Heart left ventricle (tissue), 16 donors: ENCODE measurements around the gene OPHN1. TPM values are rescaled to one million over a fixed set of nuclear protein-coding genes. Genes with fewer than 3 reads are reported as not detected.
A peak's percentile ranks its signal among the peaks of the same experiment; 100 is the strongest.

Experiments used
- ATAC-seq, 4 donors: fragments of 200-7000 bp; cut with Tn5 transposase; one replicate each; pipeline ENCODE4 v1.9.1; 2020 to 2022; ENCODE audit warnings: moderate library complexity in 4 of 4, mild to moderate bottlenecking in 3 of 4, moderate number of reproducible peaks in 1 of 4
- DNase-seq, 5 donors: peaks; one replicate each; pipeline ENCODE4 v3.0.0-alpha.2; 2020
- H3K27ac ChIP-seq, 12 donors: fragments of 200-600 bp; sonication (generic) in 4 of 12; one replicate each; pipeline versions ENCODE4 v1.5.0 to v1.8.0; 2016 to 2022; ENCODE audit warnings: mild to moderate bottlenecking in 2 of 12
- H3K27me3 ChIP-seq, 9 donors: fragments of 200-600 bp; sonication (generic) in 2 of 9; one replicate each; pipeline versions ENCODE4 v1.5.1 to v1.8.0; 2016 to 2022; ENCODE audit warnings: mild to moderate bottlenecking in 3 of 9
- H3K36me3 ChIP-seq, 9 donors: fragments of 200-600 bp; sonication (generic) in 2 of 9; one replicate each; pipeline versions ENCODE4 v1.5.0 to v1.8.0; 2018 to 2022; ENCODE audit warnings: mild to moderate bottlenecking in 2 of 9
- H3K4me1 ChIP-seq, 12 donors: fragments of 200-600 bp; sonication (generic) in 4 of 12; one replicate each; pipeline versions ENCODE4 v1.5.0 to v1.8.0; 2016 to 2022; ENCODE audit warnings: mild to moderate bottlenecking in 3 of 12
- H3K4me3 ChIP-seq, 12 donors: fragments of 200-600 bp; sonication (generic) in 4 of 12; one replicate each; pipeline versions ENCODE4 v1.5.0 to v1.8.0; 2017 to 2022; ENCODE audit warnings: mild to moderate bottlenecking in 9 of 12, moderate library complexity in 4 of 12
- H3K9me3 ChIP-seq, 12 donors: fragments of 200-600 bp; sonication (generic) in 4 of 12; one replicate each; pipeline versions ENCODE4 v1.5.0 to v1.8.0; 2016 to 2022; ENCODE audit warnings: mild to moderate bottlenecking in 1 of 12
- POLR2A ChIP-seq, 2 donors: fragments of 450-650 bp; IDR thresholded peaks; one replicate each; pipeline ENCODE4 v1.6.1; 2017; ENCODE audit warnings: antibody characterized with exemption in 2 of 2, mild to moderate bottlenecking in 2 of 2, moderate library complexity in 2 of 2
- WGBS, 4 donors: extraction: QIAGEN DNeasy Blood & Tissue Kit in 2 of 4; methylation state at CpG; one replicate each; pipeline versions ENCODE4 v1.1.5 to v1.1.7; 2013 to 2018; 5-methylcytosine and 5-hydroxymethylcytosine counted together
- intact Hi-C, 10 donors: fragments of 100-400 bp; cut with DNase I; formaldehyde crosslinking; loops; one replicate each; pipeline versions ENCODE4 v1.11.1 to v1.14.2; 2022
- polyA plus RNA-seq, 2 donors: library from polyadenylated mRNA; stranded (reverse); fragments of 200-250 nt; gene quantifications; one replicate each; pipeline ENCODE4 v1.2.3, GENCODE V29; 2013
- total RNA-seq, 9 donors: library from RNA; depleted of rRNA in 2 of 9; stranded (reverse); fragments of >200 nt in 2 of 9; fragmentation: NEBNext Ultra II Directional in 3 of 9; extraction: Animal tissue kit (Norgen Biotek cat#: 25700) in 3 of 9; gene quantifications; one replicate each; pipeline versions ENCODE4 v1.1.0 to v1.2.4, GENCODE V29; 2016 to 2023
- TF ChIP-seq, protein P1 (sequence below), 12 donors: fragments of 200-600 bp; sonication (generic) in 4 of 12; IDR thresholded peaks; one replicate each; pipeline versions ENCODE4 v1.5.0 to v1.8.0; 2018 to 2022; ENCODE audit warnings: antibody characterized with exemption in 12 of 12, mild to moderate bottlenecking in 5 of 12
- donor health status: ischemic (EF 13 %, LVEDD 7.1; RV severe dilation, severe dysfunction).
- donor health status: healthy with polysubstance abuse.
- donor health status: DM: no; HTN: yes; CAD: no.
- donor health status: DM: no; HTN: no; CAD: no.
- donor health status: ischemic (EF 25% LVEDD 6.9; RV normal size, moderate dysfunction).
- donor health status: ischemic (EF 25% LVEDD 5.7; RV mildly dilated, moderate dysfunction).
- donor health status: healthy.
- donor health status: DM: yes; HTN: yes; CAD: no.
- donor health status: ischemic (EF 35%, LVEDD 5.7; RV mildly dilated, moderate dysfunction).
- donor health status: nonischemic (EF 11% LVEDD 7.7; RV severe dilation, severe dysfunction).
- donor health status: DM: yes; HTN: yes; CAD: no.
- donor health status: PGD.
- donor health status: ischemic (EF 29% LVEDD 5.4; RV normal size, mild dysfunction).
- donor health status: nonischemic (EF 23%, LVEDD 6.1; RV moderate dilation, normal function).

The OPHN1 gene
- total and polyA plus RNA-seq, 11 donors, result 0.95 to 9.6 (median 5.7) TPM

DNA sequence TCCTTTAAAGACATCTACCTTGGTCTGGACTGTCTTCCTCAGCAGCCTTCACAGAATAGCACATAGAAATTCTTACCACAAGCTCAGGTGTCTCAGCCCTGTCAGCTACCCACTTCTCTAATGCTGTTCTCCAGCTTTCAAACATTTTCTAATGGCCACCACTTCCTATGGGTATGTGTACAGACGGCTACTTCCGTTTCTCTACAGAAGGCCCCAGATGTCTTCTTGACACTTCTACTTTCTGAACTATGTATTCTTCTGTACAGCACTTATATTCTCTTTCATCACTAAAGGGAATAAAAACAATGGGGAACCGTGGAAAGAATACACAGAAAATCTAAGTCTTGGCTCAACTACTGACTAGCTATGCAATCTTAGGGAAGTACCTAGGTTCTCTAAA lies 13.3 kb downstream of the OPHN1 start:
- no peaks in the 10 kb centered on the region for H3K36me3 ChIP-seq
- no peak for TF ChIP-seq POLR2A (IDR thresholded peaks at IDR 0.05)
- TF ChIP-seq, protein P1, sequence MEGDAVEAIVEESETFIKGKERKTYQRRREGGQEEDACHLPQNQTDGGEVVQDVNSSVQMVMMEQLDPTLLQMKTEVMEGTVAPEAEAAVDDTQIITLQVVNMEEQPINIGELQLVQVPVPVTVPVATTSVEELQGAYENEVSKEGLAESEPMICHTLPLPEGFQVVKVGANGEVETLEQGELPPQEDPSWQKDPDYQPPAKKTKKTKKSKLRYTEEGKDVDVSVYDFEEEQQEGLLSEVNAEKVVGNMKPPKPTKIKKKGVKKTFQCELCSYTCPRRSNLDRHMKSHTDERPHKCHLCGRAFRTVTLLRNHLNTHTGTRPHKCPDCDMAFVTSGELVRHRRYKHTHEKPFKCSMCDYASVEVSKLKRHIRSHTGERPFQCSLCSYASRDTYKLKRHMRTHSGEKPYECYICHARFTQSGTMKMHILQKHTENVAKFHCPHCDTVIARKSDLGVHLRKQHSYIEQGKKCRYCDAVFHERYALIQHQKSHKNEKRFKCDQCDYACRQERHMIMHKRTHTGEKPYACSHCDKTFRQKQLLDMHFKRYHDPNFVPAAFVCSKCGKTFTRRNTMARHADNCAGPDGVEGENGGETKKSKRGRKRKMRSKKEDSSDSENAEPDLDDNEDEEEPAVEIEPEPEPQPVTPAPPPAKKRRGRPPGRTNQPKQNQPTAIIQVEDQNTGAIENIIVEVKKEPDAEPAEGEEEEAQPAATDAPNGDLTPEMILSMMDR (IDR thresholded peaks at IDR 0.05), result no peak
- H3K4me3 ChIP-seq, result no peak overlapping the region
- no peak for DNase-seq
- H3K4me1 ChIP-seq, result peaks cover 0 to 19% (median 7%) of the 10 kb centered on the region in 12 donors
- ATAC-seq, result peak in 1 of 4 donors; percentile 30
- no peaks in the 10 kb centered on the region for H3K27me3 ChIP-seq
- H3K9me3 ChIP-seq, result no peaks in the 10 kb centered on the region
- intact Hi-C loops, result no loop called here
- WGBS, 4 donors, result 46 to 62% (median 56%) methylated on average over 3 of the region's 3 CpGs
- H3K27ac ChIP-seq, result no peak overlapping the region

DNA sequence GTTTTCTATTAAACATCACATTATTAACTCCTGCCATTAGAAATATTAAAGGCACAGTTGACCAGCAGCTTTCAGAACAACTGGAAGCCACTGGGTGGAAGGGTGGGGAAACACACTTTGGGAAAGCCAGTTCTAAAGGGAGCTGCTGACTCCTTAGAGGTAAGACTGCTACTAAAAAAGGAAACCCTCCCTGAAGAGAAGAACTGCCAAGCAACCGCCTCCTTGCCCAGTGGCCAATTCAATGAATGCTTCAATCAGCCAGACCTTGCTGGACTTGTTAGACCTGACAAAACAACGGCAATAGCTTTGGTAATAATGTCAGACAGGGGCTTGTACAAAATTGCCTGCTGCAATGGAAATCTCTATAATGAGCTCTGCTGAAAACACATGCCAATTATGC lies 15.6 kb downstream of the OPHN1 start:
- peaks cover 0 to 31% (median 12%) of the 10 kb centered on the region in 12 donors for H3K4me1 ChIP-seq
- no peak for ATAC-seq
- H3K27ac ChIP-seq, result no peak overlapping the region
- H3K9me3 ChIP-seq, result no peaks in the 10 kb centered on the region
- DNase-seq, result no peak
- H3K36me3 ChIP-seq, result no peaks in the 10 kb centered on the region
- intact Hi-C loops, result no loop called here
- TF ChIP-seq POLR2A (IDR thresholded peaks at IDR 0.05), result no peak
- TF ChIP-seq, protein P1 (IDR thresholded peaks at IDR 0.05), result no peak
- 60 to 82% (median 70%) methylated on average over 2 of the region's 2 CpGs for WGBS, 4 donors
- no peak overlapping the region for H3K4me3 ChIP-seq
- H3K27me3 ChIP-seq, result no peaks in the 10 kb centered on the region

DNA sequence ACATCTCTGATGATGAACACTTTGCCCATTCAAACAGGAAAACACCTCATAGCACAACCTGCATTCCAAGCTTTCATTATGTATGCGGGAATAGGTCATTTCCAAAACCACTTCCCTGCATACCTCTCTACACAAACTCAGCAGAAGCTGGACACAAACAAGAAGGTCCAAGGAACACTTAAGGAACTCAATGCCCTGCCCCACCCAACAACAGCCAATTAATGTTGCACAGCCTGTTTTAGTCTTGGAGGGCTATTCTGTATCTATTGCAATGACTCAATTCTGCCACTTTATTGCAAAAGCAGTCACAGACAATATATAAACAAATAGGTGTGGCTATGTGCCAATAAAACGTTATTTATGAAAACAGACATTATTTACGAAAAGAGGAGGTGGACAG lies 16.7 kb downstream of the OPHN1 start:
- no peak overlapping the region for H3K27ac ChIP-seq
- TF ChIP-seq, protein P1 (IDR thresholded peaks at IDR 0.05), result no peak
- TF ChIP-seq POLR2A (IDR thresholded peaks at IDR 0.05), result no peak
- DNase-seq (no peak), ATAC-seq (no peak)
- WGBS, 4 donors, result 49 to 68% (median 63%) methylated on average over 3 of the region's 3 CpGs
- H3K4me1 ChIP-seq, result peaks cover 0 to 31% (median 12%) of the 10 kb centered on the region in 12 donors
- no peaks in the 10 kb centered on the region for H3K36me3 ChIP-seq
- no peak overlapping the region for H3K4me3 ChIP-seq
- peaks cover 0 to 4% (median 0%) of the 10 kb centered on the region in 9 donors for H3K27me3 ChIP-seq
- no peaks in the 10 kb centered on the region for H3K9me3 ChIP-seq
- intact Hi-C loops, result no loop called here

- intact Hi-C loops, result no loop called here
- Histone ChIP-seq H3K27me3 (peaks cover 0 to 6% (median 0%) of the 10 kb centered on the region in 9 donors), H3K27ac (peak overlapping the region in 5 of 12 donors; percentile 9 to 52 (median 16)), H3K9me3 (no peaks in the 10 kb centered on the region), H3K4me1 (peaks cover 0 to 29% (median 12%) of the 10 kb centered on the region in 12 donors), H3K4me3 (no peak overlapping the region), H3K36me3 (no peaks in the 10 kb centered on the region)
- TF ChIP-seq POLR2A (IDR thresholded peaks at IDR 0.05), result no peak
- TF ChIP-seq, protein P1 (IDR thresholded peaks at IDR 0.05), result no peak
- peak in 4 of 5 donors; percentile 37 to 67 (median 53) for DNase-seq
- WGBS, 4 donors, result 27 to 59% (median 49%) methylated on average over 1 of the region's 1 CpG
- ATAC-seq, result peak; percentile 73 to 87 (median 82)
Observed at GRCh38 chrX:68415316-68415715, 18.0 kb downstream of the OPHN1 start.
